GM23338 (cell line): ENCODE results near the gene SURF4. TPM values are rescaled to one million over a fixed set of nuclear protein-coding genes. Genes with fewer than 3 reads are reported as not detected.

ENCODE experiments used
- ATAC-seq: fragments of 200-7000 bp; cut with Tn5 transposase; 3 replicates; pipeline ENCODE4 v1.9.1; 2020
- DNase-seq: peaks from one replicate; pipeline ENCODE4 v3.0.0-alpha.2; 2015; ENCODE audit warnings: low spot score
- H2AFZ ChIP-seq: fragments of 200-600 bp; sonication (generic); 2 replicates; pipeline ENCODE4 v1.8.0; 2016; ENCODE audit warnings: antibody characterized with exemption, mild to moderate bottlenecking, moderate library complexity
- H3F3A ChIP-seq: fragments of 200-600 bp; sonication (generic); replicated peaks from 2 replicates; pipeline ENCODE4 v1.8.0; 2017; ENCODE audit warnings: antibody characterized with exemption, mixed run types, low read depth
- H3K27ac ChIP-seq: fragments of 200-600 bp; sonication (generic); 2 replicates; pipeline ENCODE4 v1.6.1; 2016; ENCODE audit warnings: low read depth
- H3K27me3 ChIP-seq: fragments of 200-600 bp; sonication (generic); 2 replicates; pipeline ENCODE4 v1.8.0; 2016; ENCODE audit warnings: mild to moderate bottlenecking, mixed run types, moderate library complexity; ENCODE audit not compliant: insufficient read depth
- H3K36me3 ChIP-seq: fragments of 200-600 bp; sonication (generic); 2 replicates; pipeline ENCODE4 v1.8.0; 2016; ENCODE audit warnings: mild to moderate bottlenecking; ENCODE audit not compliant: insufficient read depth
- H3K4me1 ChIP-seq: fragments of 200-600 bp; sonication (generic); 2 replicates; pipeline ENCODE4 v1.8.0; 2016; ENCODE audit warnings: mild to moderate bottlenecking, moderate library complexity; ENCODE audit not compliant: insufficient read depth
- H3K4me2 ChIP-seq: fragments of 200-600 bp; sonication (generic); 2 replicates; pipeline ENCODE4 v1.7.1; 2017; ENCODE audit warnings: mixed run types
- H3K4me3 ChIP-seq: fragments of 200-600 bp; sonication (generic); 2 replicates; pipeline ENCODE4 v1.6.1; 2016; ENCODE audit warnings: mixed run types
- H3K79me2 ChIP-seq: fragments of 200-600 bp; sonication (generic); replicated peaks from 2 replicates; pipeline ENCODE4 v1.8.0; 2017; ENCODE audit warnings: mild to moderate bottlenecking; ENCODE audit not compliant: insufficient read depth
- H3K9me2 ChIP-seq: fragments of 200-600 bp; sonication (generic); 2 replicates; pipeline ENCODE4 v1.8.0; 2017; ENCODE audit not compliant: insufficient read depth
- H4K20me1 ChIP-seq: fragments of 200-600 bp; sonication (generic); replicated peaks from 2 replicates; pipeline ENCODE4 v1.8.0; 2017; ENCODE audit warnings: mild to moderate bottlenecking; ENCODE audit not compliant: insufficient read depth
- H3K27ac Mint-ChIP-seq: 2 replicates; pipeline ENCODE4 v1.8.0; 2020; ENCODE audit warnings: inconsistent platforms, mild to moderate bottlenecking, moderate library complexity, mixed read lengths
- H3K27me3 Mint-ChIP-seq: 3 replicates; pipeline ENCODE4 v1.8.0; 2022; ENCODE audit warnings: low read depth, mild to moderate bottlenecking, moderate library complexity, mixed read lengths, inconsistent platforms; ENCODE audit not compliant: insufficient read depth, poor library complexity
- H3K36me3 Mint-ChIP-seq: 3 replicates; pipeline ENCODE4 v1.8.0; 2021; ENCODE audit warnings: low read depth, mild to moderate bottlenecking, inconsistent platforms, moderate library complexity, mixed read lengths
- H3K4me1 Mint-ChIP-seq: 3 replicates; pipeline ENCODE4 v1.8.0; 2020; ENCODE audit warnings: mild to moderate bottlenecking, inconsistent platforms, mixed read lengths
- H3K4me3 Mint-ChIP-seq: 3 replicates; pipeline ENCODE4 v1.8.0; 2021; ENCODE audit warnings: moderate library complexity, mild to moderate bottlenecking, inconsistent platforms, mixed read lengths
- H3K9me3 Mint-ChIP-seq: 3 replicates; pipeline ENCODE4 v1.8.0; 2020; ENCODE audit warnings: moderate library complexity, mild to moderate bottlenecking, inconsistent platforms, mixed read lengths
- EZH2 ChIP-seq: fragments of 200-600 bp; sonication (generic); IDR thresholded peaks from one replicate; pipeline ENCODE4 v1.8.0; 2017; ENCODE audit warnings: antibody characterized with exemption, mild to moderate bottlenecking, low read depth; ENCODE audit not compliant: unreplicated experiment
- EZH2phosphoT487 ChIP-seq: fragments of 200-600 bp; sonication (generic); IDR thresholded peaks from one replicate; pipeline ENCODE4 v1.8.1; 2018; ENCODE audit warnings: antibody characterized with exemption; ENCODE audit not compliant: unreplicated experiment
- ZNF331 ChIP-seq: fragments of 250-450 bp; sonication (Bioruptor Pico); IDR thresholded peaks from 2 replicates; pipeline ENCODE4 v1.5.0; 2020; ENCODE audit warnings: low read depth, mild to moderate bottlenecking, moderate library complexity
- ZNF462 ChIP-seq: fragments of 250-450 bp; sonication (Bioruptor Pico); IDR thresholded peaks from 2 replicates; pipeline ENCODE4 v1.5.0; 2020; ENCODE audit warnings: mild to moderate bottlenecking, moderate library complexity
- polyA plus RNA-seq: library from polyadenylated mRNA; unstranded; fragments of >200 nt; fragmentation: Nextera tagmentation; extraction: Ambion mirVana; gene quantifications from 2 replicates; pipeline ENCODE4 v1.2.1, GENCODE V29; 2016
- total RNA-seq: library from RNA; depleted of rRNA; stranded (reverse); fragments of >200 nt; shearing (Covaris generic); gene quantifications from 2 replicates; pipeline ENCODE4 v1.2.3, GENCODE V29; 2014

The SURF4 gene
- total and polyA plus RNA-seq, 2 experiments from 2014 or later: 66.3 to 242 TPM

GRCh38 chr9:133361507-133362092, 14.3 kb downstream of the SURF4 start:
- Histone ChIP-seq H3K9me2 (no peaks in the 10 kb centered on the region), H3K27ac (no peak overlapping the region), H3K4me3 (no peak overlapping the region), H3K27me3 (no peaks in the 10 kb centered on the region), H3K36me3 (peaks cover 27% of the 10 kb centered on the region), H3F3A (peaks cover 21% of the 10 kb centered on the region; the same call in 1 of the 2 replicates), H3K4me1 (peaks cover 6% of the 10 kb centered on the region; the same call in 1 of the 2 replicates), H3K79me2 (peaks cover 23% of the 10 kb centered on the region), H3K4me2 (no peak overlapping the region), H2AFZ (no peak overlapping the region), H4K20me1 (peaks cover 35% of the 10 kb centered on the region)
- DNase-seq: no peak
- Mint-ChIP-seq H3K9me3 (no peaks in the 10 kb centered on the region), H3K27ac (no peak overlapping the region), H3K27me3 (peaks cover 14% of the 10 kb centered on the region), H3K4me3 (no peak overlapping the region), H3K4me1 (peaks cover 8% of the 10 kb centered on the region; the same call in 2 of the 3 replicates), H3K36me3 (peaks cover 80% of the 10 kb centered on the region)
- ATAC-seq: no peak
- TF ChIP-seq EZH2phosphoT487: no peak
- no peak for TF ChIP-seq EZH2
- no peak for TF ChIP-seq ZNF331 (CRISPR knock-in tag)
- no peak for TF ChIP-seq ZNF462
